NCI-H2196 treated with DMSO at 0.1 percent for 48 hours (cell line): ENCODE measurements around the gene PWP2.
"Not testable (repeated sequence)": the region's sequence is repeated elsewhere in the genome, so short reads cannot be mapped to it uniquely, and the experiment has no call there.

Source experiments
- DNase-seq: peaks from one replicate; lab custom pipeline; 2025; ENCODE audit not compliant: unreplicated experiment; lab: John Stamatoyannopoulos, UW

PWP2 gene

GRCh38 chr21:44159349-44160297 lies 52.4 kb downstream of the PWP2 start:
- not testable (repeated sequence) for DNase-seq

- DNase-seq, result not testable (repeated sequence)
Observed at GRCh38 chr21:44160298-44160672, 53.1 kb downstream of the PWP2 start.

- not testable (repeated sequence) for DNase-seq
Observed at GRCh38 chr21:44160821-44161220, 53.6 kb downstream of the PWP2 start.

- not testable (repeated sequence) for DNase-seq
Observed at GRCh38 chr21:44163167-44163653, 56.0 kb downstream of the PWP2 start.

GRCh38 chr21:44165933-44166332 lies 58.7 kb downstream of the PWP2 start:
- not testable (repeated sequence) for DNase-seq

- not testable (repeated sequence) for DNase-seq
Observed at GRCh38 chr21:44167527-44167926, 60.3 kb downstream of the PWP2 start.

- DNase-seq, result not testable (repeated sequence)
Observed at GRCh38 chr21:44170326-44170725, 63.1 kb downstream of the PWP2 start.

GRCh38 chr21:44170863-44171262 lies 63.7 kb downstream of the PWP2 start:
- DNase-seq, result not testable (repeated sequence)

GRCh38 chr21:44171962-44172572 lies 64.9 kb downstream of the PWP2 start:
- DNase-seq, result not testable (repeated sequence)

- not testable (repeated sequence) for DNase-seq
Observed at GRCh38 chr21:44172741-44173140, 65.5 kb downstream of the PWP2 start.

- DNase-seq, result not testable (repeated sequence)
Observed at GRCh38 chr21:44175189-44175588, 68.0 kb downstream of the PWP2 start.

- not testable (repeated sequence) for DNase-seq
Observed at GRCh38 chr21:44176127-44176526, 68.9 kb downstream of the PWP2 start.
